HG02840 (cell line): ENCODE measurements around the gene LAMA2.
A peak's percentile ranks its signal among the peaks of the same experiment; 100 is the strongest.

Experiments
- ATAC-seq: cut with Tn5 transposase; IDR thresholded peaks from one replicate; pipeline ENCODE4 v1.9.1; 2021; ENCODE audit warnings: mild to moderate bottlenecking, moderate library complexity, moderate number of reproducible peaks; ENCODE audit not compliant: unreplicated experiment, low FRiP score

LAMA2 gene

GRCh38 chr6:129411092-129411491 lies 528.2 kb downstream of the LAMA2 start:
- no peak for ATAC-seq

- ATAC-seq = no peak
Measured at GRCh38 chr6:129416337-129416990, 533.5 kb downstream of the LAMA2 start.

- ATAC-seq = no peak
Measured at GRCh38 chr6:129417416-129418086, 534.6 kb downstream of the LAMA2 start.

DNA sequence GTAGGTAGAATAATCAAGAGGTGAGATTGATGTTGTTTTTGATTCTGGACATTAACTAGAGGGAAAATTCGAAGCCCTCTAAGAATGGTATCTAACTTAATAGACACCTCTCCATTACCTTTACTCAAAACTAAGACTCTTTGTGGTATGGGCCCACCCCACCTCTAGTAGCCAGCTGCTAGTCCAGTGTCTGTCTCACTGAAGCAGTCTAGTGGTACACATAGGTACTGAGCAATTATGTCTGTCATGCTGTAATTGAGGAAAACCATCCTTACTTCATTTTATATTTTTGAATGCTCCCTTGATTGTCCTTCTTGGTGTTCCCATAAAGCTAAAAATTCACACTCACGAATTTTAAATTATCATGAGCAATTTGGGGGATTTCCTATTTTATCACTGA lies 536.4 kb downstream of the LAMA2 start:
- ATAC-seq = no peak

GRCh38 chr6:129426343-129426742 lies 543.4 kb downstream of the LAMA2 start:
- ATAC-seq = no peak

DNA sequence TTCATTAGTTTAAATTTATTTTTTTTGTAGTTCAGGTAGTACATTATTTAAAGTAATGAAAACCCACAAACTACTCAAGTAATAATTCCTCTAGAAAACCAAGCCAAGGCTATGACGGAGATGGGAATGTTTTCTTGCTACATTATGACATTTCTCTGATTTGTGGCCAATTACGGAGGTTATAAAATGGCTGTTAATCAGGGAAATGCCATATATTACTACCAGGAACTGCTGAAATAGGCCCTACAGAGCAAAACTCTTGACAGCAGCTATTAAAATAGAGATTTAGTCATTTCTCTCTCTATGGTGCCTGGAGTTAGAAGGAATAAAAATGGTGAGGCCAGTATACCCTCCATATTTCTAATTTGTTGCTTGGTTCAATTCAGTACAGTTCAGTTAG lies 547.0 kb downstream of the LAMA2 start:
- ATAC-seq = no peak

GRCh38 chr6:129432738-129433137 lies 549.8 kb downstream of the LAMA2 start:
- ATAC-seq = no peak

DNA sequence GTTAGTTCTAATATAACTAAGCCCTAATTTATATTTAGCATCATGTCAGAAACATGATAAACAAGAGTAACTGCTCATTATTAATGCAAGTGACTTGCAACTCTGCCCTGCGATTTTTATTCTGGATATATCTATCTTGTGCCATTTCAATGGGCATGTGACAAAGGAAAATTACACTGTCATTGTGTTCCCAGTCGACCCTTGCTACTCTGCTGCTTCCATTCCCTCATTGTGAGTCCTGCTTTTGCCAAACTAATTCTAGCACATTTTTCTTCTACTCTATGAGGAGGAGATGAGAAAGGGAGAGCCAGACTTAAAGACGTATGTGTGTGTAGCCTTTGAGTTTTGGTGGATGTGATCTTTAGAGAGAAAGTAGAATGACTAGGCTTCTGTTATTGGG lies 551.2 kb downstream of the LAMA2 start:
- ATAC-seq = no peak

- ATAC-seq = no peak
Measured at GRCh38 chr6:129440691-129441090, 557.8 kb downstream of the LAMA2 start.

DNA sequence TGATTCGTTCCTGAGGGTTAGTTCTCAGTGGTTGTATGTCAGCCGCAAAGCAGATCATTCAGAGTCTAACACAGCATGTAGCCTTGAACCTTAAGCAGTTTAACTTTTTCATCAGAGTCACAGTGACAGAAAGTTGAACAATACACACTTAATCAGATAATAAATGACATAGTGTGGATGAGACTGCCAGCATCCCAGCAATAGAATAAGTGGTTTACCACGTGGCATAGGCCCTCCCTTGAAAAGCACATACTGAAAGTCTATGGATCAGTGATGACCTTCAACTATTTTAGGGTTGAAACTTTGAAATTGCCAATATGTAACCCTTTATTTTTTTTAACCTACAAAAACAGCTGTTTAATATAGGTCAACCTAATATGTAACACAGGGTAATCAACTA lies 561.7 kb downstream of the LAMA2 start:
- no peak for ATAC-seq

DNA sequence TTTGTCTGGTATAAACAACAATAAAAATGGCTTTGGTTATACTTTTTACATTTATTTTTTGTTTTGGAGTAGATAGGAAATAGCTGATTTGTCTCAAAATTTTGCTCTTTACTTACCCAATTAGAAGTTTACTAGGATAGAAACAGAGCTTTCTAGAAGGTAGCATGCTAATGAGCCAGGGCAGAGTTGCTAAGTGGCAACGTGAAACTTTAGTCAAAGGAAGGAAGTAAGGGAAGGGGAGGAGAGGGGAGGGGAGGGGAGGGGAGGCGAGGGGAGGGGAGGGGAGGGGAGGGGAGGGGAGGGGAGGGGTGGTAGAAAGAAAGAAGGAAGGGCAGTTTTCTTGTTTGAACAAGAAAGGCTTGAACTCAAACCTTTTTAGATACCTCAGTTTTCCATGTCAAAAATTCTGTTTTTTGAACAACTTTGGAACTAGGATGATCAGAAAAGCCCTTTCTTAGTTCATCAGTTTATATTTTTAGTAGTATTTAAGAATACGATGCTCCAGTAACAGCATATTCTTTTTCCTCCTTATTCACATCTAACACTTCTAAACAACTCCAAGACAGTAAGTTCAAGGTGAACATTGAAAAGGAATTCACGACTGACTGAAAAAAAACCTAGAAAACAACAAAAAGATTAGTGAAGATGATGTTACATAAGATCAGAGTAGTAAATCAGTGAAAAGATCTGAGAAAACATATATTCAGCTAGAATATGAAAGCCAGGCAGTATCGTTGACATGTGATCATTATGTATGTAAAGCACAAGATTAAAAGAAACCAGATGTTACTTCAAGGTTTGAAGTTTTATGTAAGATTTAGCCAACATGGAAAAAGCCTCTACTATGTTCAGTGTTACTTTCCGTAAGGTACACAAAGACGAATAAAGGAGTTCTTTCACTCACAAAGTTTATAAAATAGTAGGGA lies 563.6 kb downstream of the LAMA2 start:
- no peak for ATAC-seq

DNA sequence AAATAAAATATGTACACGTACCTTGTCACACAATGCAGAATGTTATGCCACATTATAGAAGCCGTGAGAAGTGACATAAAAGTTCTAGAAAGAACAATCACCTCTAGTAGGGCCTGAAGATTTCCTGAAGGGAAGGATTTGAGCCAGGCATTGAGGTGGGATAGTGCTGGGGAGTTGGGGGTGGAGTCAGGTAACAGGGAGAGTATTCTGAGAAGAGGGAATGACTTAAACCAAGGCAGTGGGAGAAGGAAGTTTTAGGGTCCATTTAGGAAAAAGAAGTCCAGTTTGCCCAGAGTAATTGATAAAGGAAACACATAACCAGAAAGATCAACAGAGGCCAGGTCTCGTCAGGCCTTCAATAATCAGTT lies 564.2 kb downstream of the LAMA2 start:
- no peak for ATAC-seq

- ATAC-seq = peak; percentile 100
Measured at GRCh38 chr6:129448965-129449364, 566.0 kb downstream of the LAMA2 start.

DNA sequence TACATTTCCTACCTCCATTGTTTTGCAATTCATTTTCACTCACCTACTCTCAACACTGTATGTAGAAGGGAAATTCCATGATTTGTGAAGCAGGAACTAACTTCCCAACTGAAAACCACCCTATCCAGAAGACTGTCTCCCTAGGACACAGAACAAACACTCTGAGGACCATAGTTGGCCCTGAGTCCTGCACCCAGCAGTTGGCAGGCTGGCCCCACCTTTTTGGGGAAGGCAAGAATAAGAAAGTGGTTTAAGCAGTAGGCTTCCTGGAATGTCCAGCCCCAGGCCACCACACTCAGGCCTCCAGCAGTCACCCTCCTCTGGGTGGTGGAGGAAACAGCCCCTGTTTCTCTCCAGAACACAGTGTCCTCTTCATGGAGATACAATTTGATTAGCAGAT lies 568.2 kb downstream of the LAMA2 start:
- no peak for ATAC-seq

- ATAC-seq = no peak
Measured at GRCh38 chr6:129453073-129453472, 570.1 kb downstream of the LAMA2 start.

- ATAC-seq = no peak
Measured at GRCh38 chr6:129454488-129454887, 571.5 kb downstream of the LAMA2 start.

DNA sequence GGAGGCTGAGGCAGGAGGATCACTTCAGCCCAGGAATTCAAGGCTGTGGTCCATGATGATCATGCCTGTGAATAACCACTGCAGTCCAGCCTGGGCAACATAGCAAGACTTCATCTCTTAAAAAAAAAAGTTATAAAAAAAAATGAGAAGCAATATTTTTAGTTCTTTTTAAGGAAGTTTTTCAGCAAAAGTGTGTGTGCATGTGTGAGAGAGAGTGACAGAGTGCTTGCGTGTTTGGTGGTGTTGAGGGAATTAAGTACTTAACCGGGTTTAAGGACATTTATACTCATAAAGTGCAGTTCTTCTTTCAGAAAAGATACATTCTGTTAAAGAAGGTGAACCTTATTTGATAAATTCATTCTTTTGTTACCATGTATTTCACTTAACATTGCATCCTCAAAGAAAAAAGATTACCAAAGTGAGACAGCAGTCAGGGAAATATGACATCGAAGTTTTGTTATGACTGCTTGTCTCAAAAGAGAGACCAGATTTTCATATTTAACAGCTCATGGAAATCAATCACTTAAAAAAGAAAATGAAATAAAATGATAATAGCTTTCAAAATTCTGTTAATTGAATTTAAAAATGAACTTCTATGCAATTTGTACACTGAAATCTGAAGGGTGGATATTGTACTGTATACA lies 572.3 kb downstream of the LAMA2 start:
- ATAC-seq = no peak

GRCh38 chr6:129460221-129460620 lies 577.3 kb downstream of the LAMA2 start:
- ATAC-seq = no peak

DNA sequence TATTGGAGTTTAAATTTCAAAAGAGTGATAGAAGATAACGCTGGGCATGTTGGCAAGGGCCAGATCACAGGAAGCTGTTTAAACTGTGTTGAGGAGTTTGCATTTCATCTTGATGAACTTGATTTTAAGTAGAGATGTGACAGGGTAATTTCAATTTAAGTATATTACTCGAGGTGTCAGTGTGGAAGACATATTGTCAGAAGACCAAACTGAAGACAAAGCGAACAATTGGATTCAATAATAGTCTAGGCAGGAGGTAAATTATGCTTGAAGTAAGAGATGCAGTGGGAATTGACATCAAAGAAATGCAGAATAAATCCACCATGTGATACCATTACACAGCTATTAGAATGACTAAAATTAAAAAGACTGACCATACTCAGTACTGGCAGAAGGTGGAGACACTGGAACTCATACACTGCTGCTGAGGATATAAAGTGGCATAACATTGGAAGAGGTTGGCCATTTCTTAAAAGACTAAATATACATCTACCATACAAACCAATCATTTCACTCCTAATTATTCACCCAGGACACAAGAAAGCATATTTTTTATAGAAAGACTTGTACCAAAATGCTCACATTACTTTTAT lies 586.2 kb downstream of the LAMA2 start:
- no peak for ATAC-seq

GRCh38 chr6:129472239-129472638 lies 589.3 kb downstream of the LAMA2 start:
- no peak for ATAC-seq

DNA sequence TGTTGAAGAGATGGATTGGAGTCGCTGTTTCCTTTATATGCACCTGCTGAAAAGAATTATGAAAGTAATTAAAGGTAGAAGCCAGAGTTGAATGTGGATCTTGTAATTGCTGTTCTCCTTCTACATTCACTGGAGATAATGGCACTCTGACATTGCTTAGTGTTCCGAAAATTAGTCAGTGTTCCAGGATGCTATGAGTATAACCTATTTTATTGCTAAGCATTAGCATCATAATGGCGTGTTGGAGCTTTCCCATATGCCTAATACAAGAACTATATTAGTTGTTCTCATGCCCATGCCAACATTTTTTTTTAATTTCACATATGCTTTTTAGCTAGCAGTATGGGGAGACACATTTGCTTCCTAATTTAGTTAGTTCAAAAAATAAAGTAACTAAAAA lies 590.6 kb downstream of the LAMA2 start:
- no peak for ATAC-seq
